Progenitor cell of endocrine pancreas (in vitro differentiated cells): ENCODE results near the gene MAPK11. TPM values are rescaled to one million over a fixed set of nuclear protein-coding genes. Genes with fewer than 3 reads are reported as not detected.

Experiments used
- DNase-seq: peaks from one replicate; pipeline ENCODE4 v3.0.0; 2021; ENCODE audit warnings: low spot score; ENCODE audit not compliant: unreplicated experiment
- H3K27ac Mint-ChIP-seq: 2 replicates; pipeline ENCODE4 v1.8.0; 2021; ENCODE audit warnings: mild to moderate bottlenecking, moderate library complexity, mixed read lengths
- H3K27me3 Mint-ChIP-seq: 2 replicates; pipeline ENCODE4 v1.8.0; 2021; ENCODE audit warnings: mixed read lengths
- H3K36me3 Mint-ChIP-seq: 2 replicates; pipeline ENCODE4 v1.8.0; 2022; ENCODE audit warnings: mixed read lengths; ENCODE audit not compliant: insufficient read depth
- H3K4me1 Mint-ChIP-seq: 2 replicates; pipeline ENCODE4 v1.8.0; 2021; ENCODE audit warnings: low read depth, mixed read lengths
- H3K4me3 Mint-ChIP-seq: 2 replicates; pipeline ENCODE4 v1.8.0; 2021; ENCODE audit warnings: low read depth, mild to moderate bottlenecking, moderate library complexity, mixed read lengths
- H3K9me3 Mint-ChIP-seq: 2 replicates; pipeline ENCODE4 v1.8.0; 2021; ENCODE audit warnings: low read depth, mixed read lengths
- CTCF ChIP-seq: fragments of 200-600 bp; sonication (generic); IDR thresholded peaks from one replicate; pipeline ENCODE4 v1.5.0; 2021; ENCODE audit warnings: antibody characterized with exemption, mild to moderate bottlenecking; ENCODE audit not compliant: unreplicated experiment
- total RNA-seq: library from RNA; stranded (reverse); gene quantifications from 2 replicates; pipeline ENCODE4 v1.2.1, GENCODE V29; 2021

MAPK11 gene
- total RNA-seq, 1 donor from 2014 or later = 2.3 TPM

DNA sequence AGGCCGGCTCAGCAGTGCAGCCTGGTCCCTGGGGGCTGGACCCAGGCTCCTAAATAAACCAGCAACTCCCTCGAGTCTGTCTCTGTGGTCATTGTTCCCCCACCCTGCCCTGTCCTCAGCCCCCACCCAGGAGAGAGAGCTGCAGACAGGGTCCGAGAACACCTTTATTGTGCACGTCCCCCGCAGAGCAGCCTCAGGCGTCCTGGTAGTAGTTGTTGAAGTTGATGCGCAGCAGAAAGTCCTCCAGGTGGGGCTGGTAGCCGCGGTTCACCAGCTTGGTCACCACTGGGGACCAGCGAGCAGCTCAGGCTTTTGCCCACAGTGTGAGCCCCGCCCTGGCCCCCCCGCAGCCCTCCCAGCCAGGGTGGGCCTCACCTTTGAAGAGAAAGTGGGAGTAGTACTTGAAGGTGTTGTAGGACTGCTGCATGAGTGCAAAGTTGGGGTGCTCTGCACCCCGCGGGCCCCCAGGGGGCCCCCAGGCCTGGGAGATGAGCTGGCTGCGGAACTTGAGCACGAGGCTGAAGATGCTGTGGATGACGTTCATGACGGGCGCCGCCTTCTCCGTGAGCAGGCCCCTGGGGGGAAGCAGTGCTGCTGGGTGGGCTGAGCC is 52.5 kb downstream of the MAPK11 start:
- no peaks in the 10 kb centered on the region for H3K9me3 Mint-ChIP-seq
- no peak for DNase-seq
- H3K4me3 Mint-ChIP-seq = no peak overlapping the region
- no peaks in the 10 kb centered on the region for H3K4me1 Mint-ChIP-seq
- H3K27me3 Mint-ChIP-seq = no peaks in the 10 kb centered on the region
- H3K27ac Mint-ChIP-seq = no peak overlapping the region
- no peak for TF ChIP-seq CTCF
- peaks cover 15% of the 10 kb centered on the region for H3K36me3 Mint-ChIP-seq

DNA sequence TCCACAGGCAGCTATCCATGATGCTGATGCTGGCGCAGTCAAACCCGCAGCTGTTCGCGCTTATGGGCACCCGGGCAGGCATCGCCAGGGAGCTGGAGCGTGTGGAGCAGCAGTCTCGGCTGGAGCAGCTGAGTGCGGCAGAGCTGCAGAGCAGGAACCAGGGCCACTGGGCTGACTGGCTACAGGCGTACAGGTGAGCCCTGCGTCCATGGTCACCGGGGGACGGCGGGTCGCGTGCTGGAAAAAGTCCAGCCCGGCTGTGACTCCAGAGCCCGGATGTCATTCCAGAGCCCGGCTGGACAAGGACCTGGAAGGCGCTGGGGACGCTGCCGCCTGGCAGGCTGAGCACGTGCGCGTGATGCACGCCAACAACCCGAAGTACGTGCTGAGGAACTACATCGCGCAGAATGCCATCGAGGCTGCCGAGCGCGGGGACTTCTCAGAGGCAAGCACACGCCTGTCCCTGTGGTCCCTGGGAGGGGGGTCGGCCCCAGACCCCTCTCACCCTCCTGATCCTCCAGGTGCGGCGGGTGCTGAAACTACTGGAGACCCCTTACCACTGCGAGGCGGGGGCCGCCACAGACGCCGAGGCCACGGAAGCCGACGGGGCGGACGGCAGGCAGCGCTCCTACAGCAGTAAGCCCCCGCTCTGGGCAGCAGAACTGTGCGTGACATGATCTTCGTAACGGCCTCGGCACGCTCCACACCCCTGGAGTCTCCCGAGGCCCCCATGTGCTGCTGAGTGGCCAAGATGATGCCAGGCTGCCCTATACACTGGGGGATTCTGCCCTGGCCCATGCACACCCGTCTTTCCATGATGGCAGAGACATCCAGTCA is 53.3 kb downstream of the MAPK11 start:
- Mint-ChIP-seq H3K27me3 (no peaks in the 10 kb centered on the region), H3K36me3 (peaks cover 19% of the 10 kb centered on the region), H3K9me3 (no peaks in the 10 kb centered on the region), H3K27ac (no peak overlapping the region), H3K4me1 (no peaks in the 10 kb centered on the region), H3K4me3 (no peak overlapping the region)
- DNase-seq = no peak
- TF ChIP-seq CTCF = no peak

GRCh38 chr22:50216055-50216683 is 54.0 kb downstream of the MAPK11 start:
- Mint-ChIP-seq H3K4me1 (no peaks in the 10 kb centered on the region), H3K36me3 (peaks cover 20% of the 10 kb centered on the region)

GRCh38 chr22:50215297-50216054 is 54.7 kb downstream of the MAPK11 start:
- Mint-ChIP-seq H3K9me3 (no peaks in the 10 kb centered on the region), H3K27ac (no peak overlapping the region)
- no peak for DNase-seq

More at GRCh38 chr22:50216055-50216683, 54.0 kb downstream of the MAPK11 start:
- DNase-seq = no peak
- no peaks in the 10 kb centered on the region for H3K9me3 Mint-ChIP-seq
- no peak overlapping the region for H3K4me3 Mint-ChIP-seq
- no peaks in the 10 kb centered on the region for H3K27me3 Mint-ChIP-seq
- H3K27ac Mint-ChIP-seq = no peak overlapping the region
- TF ChIP-seq CTCF = no peak

More at GRCh38 chr22:50215297-50216054, 54.7 kb downstream of the MAPK11 start:
- Mint-ChIP-seq H3K4me1 (no peaks in the 10 kb centered on the region), H3K4me3 (no peak overlapping the region), H3K36me3 (peaks cover 21% of the 10 kb centered on the region), H3K27me3 (no peaks in the 10 kb centered on the region)
- no peak for TF ChIP-seq CTCF

Other genes starting within 250 kb of the MAPK11 start
- not detected in 2 replicates for gene TTLL8, start 212.1 kb downstream of the MAPK11 start, total RNA-seq
- gene MLC1, start 185.0 kb downstream of the MAPK11 start, total RNA-seq = not detected in 2 replicates
- 0.22 TPM in 1 of 2 replicates, not detected in the other for gene MOV10L1, start 180.4 kb downstream of the MAPK11 start, total RNA-seq
- gene PANX2, start 99.6 kb downstream of the MAPK11 start, total RNA-seq = 6.2 and 6.3 TPM in 2 replicates
- 39.4 and 42.1 TPM in 2 replicates for gene TRABD, start 84.5 kb downstream of the MAPK11 start, total RNA-seq
- 24.3 and 24.7 TPM in 2 replicates for gene SELENOO, start 69.4 kb downstream of the MAPK11 start, total RNA-seq
- gene TUBGCP6, start 25.4 kb downstream of the MAPK11 start, total RNA-seq = 62.0 and 70.9 TPM in 2 replicates
- gene HDAC10, start 19.1 kb downstream of the MAPK11 start, total RNA-seq = 73.8 and 81.5 TPM in 2 replicates
- gene MAPK12, start 8.7 kb downstream of the MAPK11 start, total RNA-seq = 53.7 and 54.6 TPM in 2 replicates
- 178 and 182 TPM in 2 replicates for gene PLXNB2, start 37.3 kb upstream of the MAPK11 start, total RNA-seq
- gene DENND6B, start 56.6 kb upstream of the MAPK11 start, total RNA-seq = 35.1 and 36.4 TPM in 2 replicates
- gene PPP6R2, start 72.9 kb upstream of the MAPK11 start, total RNA-seq = 85.7 and 87.9 TPM in 2 replicates
- 86.3 and 96.5 TPM in 2 replicates for gene SBF1, start 204.7 kb upstream of the MAPK11 start, total RNA-seq
- 2.9 and 3.2 TPM in 2 replicates for gene ADM2, start 211.2 kb upstream of the MAPK11 start, total RNA-seq
- 0.69 and 0.98 TPM in 2 replicates for gene MIOX, start 216.5 kb upstream of the MAPK11 start, total RNA-seq
- gene LMF2, start 237.3 kb upstream of the MAPK11 start, total RNA-seq = 59.0 and 65.5 TPM in 2 replicates
- 61.6 and 66.5 TPM in 2 replicates for gene NCAPH2, start 237.8 kb upstream of the MAPK11 start, total RNA-seq